Left renal pelvis (tissue), 4 donors: Measurements from ENCODE around the gene EXOC4. TPM values are rescaled to one million over a fixed set of nuclear protein-coding genes. Genes with fewer than 3 reads are reported as not detected.

Source experiments
- DNase-seq, 4 donors: peaks; one replicate each; pipeline ENCODE4 v3.0.0-alpha.2; 2013; ENCODE audit warnings: low read depth in 4 of 4, low spot score in 3 of 4
- polyA plus RNA-seq, 4 donors: library from polyadenylated mRNA; unstranded; fragments of 120-200 nt; gene quantifications; one replicate each; pipeline ENCODE4 v1.2.1, GENCODE V29; 2013; ENCODE audit not compliant: insufficient read length in 4 of 4

EXOC4 gene
- polyA plus RNA-seq, 4 donors = 59.2 to 81.3 (median 72.0) TPM

GRCh38 chr7:133688483-133689239 is 435.8 kb downstream of the EXOC4 start:
- DNase-seq = no peak

GRCh38 chr7:133690740-133691139 is 437.9 kb downstream of the EXOC4 start:
- DNase-seq = no peak

- no peak for DNase-seq
These were observed 439.1 kb downstream of the EXOC4 start for GRCh38 chr7:133691727-133692610.

- DNase-seq = no peak
These were observed 440.4 kb downstream of the EXOC4 start for GRCh38 chr7:133693281-133693680.

- no peak for DNase-seq
These were observed 443.2 kb downstream of the EXOC4 start for GRCh38 chr7:133696056-133696455.

DNA sequence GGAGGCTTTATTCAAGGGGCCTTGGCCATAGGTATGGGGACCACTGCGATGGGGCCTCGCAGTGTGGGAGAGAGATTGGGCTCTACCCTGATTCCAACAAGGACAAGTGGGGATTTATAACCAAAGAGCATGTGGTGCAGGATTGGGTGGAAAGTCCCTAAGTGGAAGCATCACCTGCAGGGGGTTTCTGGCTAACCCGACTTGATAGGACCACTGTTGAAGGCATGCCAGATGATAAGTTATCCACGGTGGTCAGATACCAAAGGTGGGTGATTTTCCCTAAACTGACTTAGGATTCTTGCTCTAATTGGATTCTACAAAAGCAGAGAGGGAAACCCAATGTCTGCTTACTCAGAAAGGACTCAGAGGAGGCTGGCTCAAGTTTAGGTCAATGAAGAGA is 444.7 kb downstream of the EXOC4 start:
- DNase-seq = no peak

GRCh38 chr7:133698127-133698526 is 445.2 kb downstream of the EXOC4 start:
- DNase-seq = no peak

DNA sequence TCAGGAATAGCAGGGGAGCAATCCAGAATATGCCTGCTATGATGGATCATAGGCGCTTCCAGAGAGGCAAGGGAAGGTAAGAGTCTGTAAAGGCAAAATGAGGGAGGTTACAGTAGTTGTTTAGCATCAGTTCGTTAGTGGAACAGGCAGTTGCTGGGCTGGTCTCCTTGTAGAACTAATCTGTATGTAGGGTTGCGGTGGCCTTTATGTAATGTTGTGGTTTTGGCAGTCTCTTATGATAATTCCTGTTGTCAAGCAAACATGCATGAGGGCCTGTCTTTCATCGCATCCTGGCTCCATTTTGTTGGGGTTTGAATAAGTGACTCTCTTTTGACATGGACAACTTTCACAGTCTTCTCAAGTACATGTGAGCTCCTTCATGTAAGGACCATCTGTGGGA is 446.5 kb downstream of the EXOC4 start:
- no peak for DNase-seq

- no peak for DNase-seq
These were observed 449.2 kb downstream of the EXOC4 start for GRCh38 chr7:133702078-133702477.

GRCh38 chr7:133702960-133703359 is 450.1 kb downstream of the EXOC4 start:
- no peak for DNase-seq

GRCh38 chr7:133703547-133703946 is 450.7 kb downstream of the EXOC4 start:
- DNase-seq = no peak

GRCh38 chr7:133704453-133704852 is 451.6 kb downstream of the EXOC4 start:
- no peak for DNase-seq

DNA sequence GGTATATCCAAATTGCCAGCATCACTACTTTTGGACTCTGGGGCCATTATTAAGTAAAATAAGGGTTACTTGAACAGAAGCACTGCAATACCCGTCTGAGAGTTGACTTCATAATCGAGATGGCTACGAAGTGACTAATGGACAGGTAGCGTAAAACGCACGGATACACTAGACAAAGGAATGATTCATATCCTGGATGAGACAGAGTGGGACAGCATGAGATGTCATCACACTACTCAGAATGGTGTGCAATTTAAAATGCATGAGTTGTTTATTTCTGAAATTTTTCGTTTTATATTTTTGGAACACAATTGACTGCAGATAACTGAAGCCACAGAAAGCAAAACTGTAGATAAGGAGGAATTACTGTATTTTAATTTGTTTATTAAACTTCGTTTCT is 452.7 kb downstream of the EXOC4 start:
- no peak for DNase-seq

- no peak for DNase-seq
These were observed 453.1 kb downstream of the EXOC4 start for GRCh38 chr7:133706016-133706415.

GRCh38 chr7:133709036-133709880 is 456.4 kb downstream of the EXOC4 start:
- no peak for DNase-seq

DNA sequence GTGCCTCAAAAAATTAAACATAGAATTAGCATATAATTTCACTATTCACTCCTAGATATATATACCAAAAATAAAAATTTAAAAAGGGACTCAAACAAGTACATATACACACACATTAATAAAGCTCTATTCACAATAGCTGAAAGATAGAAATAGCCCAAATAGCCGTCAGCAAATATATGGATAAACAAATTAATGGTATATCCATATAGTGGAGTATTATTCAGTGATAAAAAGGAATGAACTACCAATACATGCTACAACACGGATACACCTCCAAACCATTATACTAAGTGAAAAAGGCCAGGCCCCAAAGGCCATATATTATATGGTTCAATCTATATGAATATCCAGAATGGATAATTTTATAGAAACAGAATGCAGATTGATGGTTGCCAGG is 459.7 kb downstream of the EXOC4 start:
- no peak for DNase-seq

DNA sequence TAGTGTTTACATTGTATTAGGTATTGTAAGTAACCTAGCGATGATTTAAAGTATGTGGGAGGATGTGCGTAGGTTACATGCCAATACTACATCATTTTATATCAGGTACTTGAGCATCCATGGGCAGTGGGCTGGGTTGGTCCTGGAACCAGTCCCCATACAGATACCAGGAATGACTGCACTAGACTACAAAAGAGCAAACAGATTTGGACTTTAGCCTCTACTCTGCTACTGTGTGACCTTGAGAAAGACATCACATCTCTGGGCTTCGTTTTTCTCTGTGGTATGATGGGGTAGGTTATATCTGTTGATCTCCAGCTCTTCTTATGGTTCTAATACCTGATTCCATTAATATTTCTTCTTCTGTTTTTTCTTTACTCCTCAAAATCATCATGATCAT is 461.8 kb downstream of the EXOC4 start:
- no peak for DNase-seq

- no peak for DNase-seq
These were observed 465.3 kb downstream of the EXOC4 start for GRCh38 chr7:133718131-133718530.

GRCh38 chr7:133723044-133723443 is 470.2 kb downstream of the EXOC4 start:
- DNase-seq = no peak

DNA sequence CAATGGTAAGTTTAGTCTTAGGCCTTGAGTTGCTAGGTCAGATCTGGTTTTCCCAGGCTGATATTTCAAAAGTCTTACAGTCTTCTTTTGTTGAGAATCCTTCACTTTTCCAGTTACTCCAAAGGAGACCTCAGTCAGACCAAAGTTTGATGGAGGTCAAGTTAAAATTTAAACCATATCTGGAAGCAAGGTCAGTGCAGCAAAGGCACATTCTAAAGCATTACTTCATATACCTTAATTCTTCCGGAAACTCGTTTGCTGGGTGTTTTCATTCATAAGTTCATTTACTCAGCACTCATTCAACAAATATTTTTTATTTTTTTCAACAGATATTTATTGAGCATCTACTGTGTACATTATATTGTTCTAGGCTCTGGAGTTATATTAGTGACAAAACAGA is 471.3 kb downstream of the EXOC4 start:
- DNase-seq = no peak

DNA sequence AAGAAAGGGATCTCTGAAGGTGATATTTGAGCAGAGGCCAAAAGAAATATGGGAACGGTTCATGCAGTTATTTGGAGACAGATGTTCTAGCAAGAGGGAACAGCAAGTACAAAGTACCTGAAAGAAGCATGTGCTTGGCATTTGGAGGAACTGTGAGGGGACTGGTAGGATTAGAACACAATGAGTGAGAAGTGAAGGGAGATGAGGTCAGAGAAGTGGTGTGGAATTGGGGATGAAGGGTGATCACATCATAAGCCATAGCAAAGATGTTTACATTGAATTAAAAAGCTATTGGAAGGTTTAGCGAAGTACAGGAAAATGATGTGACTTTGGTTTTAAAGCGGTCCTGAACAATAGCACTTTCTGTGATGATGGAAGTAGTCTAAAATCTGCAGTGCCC is 471.8 kb downstream of the EXOC4 start:
- DNase-seq = no peak
